GM23248 (cell line): Measurements from ENCODE around the gene C5orf47.

ENCODE experiments used
- EZH2 ChIP-seq: fragments of 200-600 bp; sonication (generic); IDR thresholded peaks from 2 replicates; pipeline ENCODE4 v1.6.1; 2018; ENCODE audit warnings: antibody characterized with exemption, mild to moderate bottlenecking; ENCODE audit not compliant: insufficient read depth, poor library complexity, severe bottlenecking
- EZH2phosphoT487 ChIP-seq: fragments of 200-600 bp; sonication (generic); IDR thresholded peaks from 2 replicates; pipeline ENCODE4 v1.6.1; 2018; ENCODE audit warnings: antibody characterized with exemption, moderate library complexity, mild to moderate bottlenecking, low read depth; ENCODE audit not compliant: insufficient read depth

DNA sequence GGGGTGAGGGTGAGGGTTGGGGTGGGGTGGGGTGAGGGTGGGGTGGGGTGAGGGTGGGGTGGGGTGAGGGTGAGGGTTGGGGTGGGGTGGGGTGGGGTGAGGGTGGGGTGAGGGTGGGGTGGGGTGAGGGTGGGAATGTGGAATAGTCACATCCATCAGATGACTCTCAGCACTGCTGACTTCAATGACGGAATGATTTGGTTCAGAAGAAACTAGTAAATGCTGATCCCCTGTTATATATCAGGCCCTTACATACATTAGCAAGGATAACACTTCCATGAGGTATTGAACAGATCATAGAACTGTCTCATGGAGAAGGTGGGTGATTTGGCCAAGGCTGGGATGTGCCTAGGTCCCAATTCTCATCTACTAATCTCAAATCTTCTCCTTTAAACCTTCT lies 24.5 kb upstream of the C5orf47 start:
- TF ChIP-seq EZH2 (no peak), EZH2phosphoT487 (no peak)
